H9 (cell line): ENCODE results near the gene DOK6. TPM values are rescaled to one million over a fixed set of nuclear protein-coding genes. Genes with fewer than 3 reads are reported as not detected.

Experiments used
- DNase-seq: peaks from one replicate; pipeline ENCODE4 v3.0.0-alpha.2; 2017
- H2AFZ ChIP-seq: one replicate; pipeline ENCODE4 v1.6.1; 2013; ENCODE audit warnings: mild to moderate bottlenecking, low read length, control low read depth, moderate library complexity
- H2AK5ac ChIP-seq: 2 replicates; pipeline ENCODE4 v1.6.1; 2013; ENCODE audit warnings: low read length, control low read depth, mixed read lengths; ENCODE audit not compliant: insufficient read length
- H2BK120ac ChIP-seq: one replicate; pipeline ENCODE4 v1.6.1; 2013; ENCODE audit warnings: low read depth, mild to moderate bottlenecking, low read length, control low read depth, inconsistent platforms; ENCODE audit not compliant: poor library complexity, severe bottlenecking
- H2BK12ac ChIP-seq: 2 replicates; pipeline ENCODE4 v1.6.1; 2013; ENCODE audit warnings: low read length, control low read depth, mixed read lengths, low read depth; ENCODE audit not compliant: insufficient read length
- H2BK15ac ChIP-seq: 2 replicates; pipeline ENCODE4 v1.6.1; 2013; ENCODE audit warnings: low read depth, low read length, control low read depth
- H2BK20ac ChIP-seq: one replicate; pipeline ENCODE4 v1.6.1; 2013; ENCODE audit warnings: low read depth, mild to moderate bottlenecking, low read length, control low read depth, inconsistent platforms; ENCODE audit not compliant: poor library complexity, severe bottlenecking
- H2BK5ac ChIP-seq: 2 replicates; pipeline ENCODE4 v1.6.1; 2013; ENCODE audit warnings: low read length, control low read depth, mixed read lengths; ENCODE audit not compliant: insufficient read length
- H3K14ac ChIP-seq: 2 replicates; pipeline ENCODE4 v1.6.1; 2013; ENCODE audit warnings: low read length, control low read depth; ENCODE audit not compliant: insufficient read depth
- H3K18ac ChIP-seq: 2 replicates; pipeline ENCODE4 v1.6.1; 2013; ENCODE audit warnings: low read depth, mild to moderate bottlenecking, mixed read lengths, low read length, control low read depth; ENCODE audit not compliant: insufficient read length
- H3K23ac ChIP-seq: 2 replicates; pipeline ENCODE4 v1.6.1; 2013; ENCODE audit warnings: low read length, control low read depth, mixed read lengths, low read depth; ENCODE audit not compliant: insufficient read length
- H3K23me2 ChIP-seq: 2 replicates; pipeline ENCODE4 v1.6.1; 2013; ENCODE audit warnings: low read depth, mild to moderate bottlenecking, mixed read lengths, low read length, control low read depth; ENCODE audit not compliant: insufficient read length, poor library complexity, severe bottlenecking
- H3K27ac ChIP-seq: 2 replicates; pipeline ENCODE4 v1.5.1; 2013; ENCODE audit warnings: low read length, control low read depth, mixed read lengths, low read depth; ENCODE audit not compliant: insufficient read length
- H3K27me3 ChIP-seq: 2 replicates; pipeline ENCODE4 v1.6.1; 2013; ENCODE audit warnings: low read length, control low read depth, inconsistent platforms; ENCODE audit not compliant: insufficient read depth
- H3K4ac ChIP-seq: 2 replicates; pipeline ENCODE4 v1.6.1; 2013; ENCODE audit warnings: low read depth, mild to moderate bottlenecking, control low read depth, inconsistent platforms, low read length, moderate library complexity
- H3K4me1 ChIP-seq: 2 replicates; pipeline ENCODE4 v1.6.1; 2013; ENCODE audit warnings: low read length, control low read depth, inconsistent platforms; ENCODE audit not compliant: insufficient read depth
- H3K4me2 ChIP-seq: 2 replicates; pipeline ENCODE4 v1.6.1; 2013; ENCODE audit warnings: low read length, control low read depth, mixed read lengths; ENCODE audit not compliant: insufficient read length, insufficient read depth
- H3K56ac ChIP-seq: 2 replicates; pipeline ENCODE4 v1.6.1; 2013; ENCODE audit warnings: low read depth, mild to moderate bottlenecking, mixed read lengths, low read length, control low read depth; ENCODE audit not compliant: insufficient read length
- H3K79me1 ChIP-seq: 2 replicates; pipeline ENCODE4 v1.6.1; 2013; ENCODE audit warnings: low read depth, mild to moderate bottlenecking, moderate library complexity, low read length, control low read depth, inconsistent platforms; ENCODE audit not compliant: insufficient read depth, poor library complexity, severe bottlenecking
- H3K79me2 ChIP-seq: 2 replicates; pipeline ENCODE4 v1.6.1; 2013; ENCODE audit warnings: low read length, control low read depth, inconsistent platforms; ENCODE audit not compliant: insufficient read depth
- H3K9ac ChIP-seq: 2 replicates; pipeline ENCODE4 v1.6.1; 2013; ENCODE audit warnings: low read length, control low read depth, mixed read lengths; ENCODE audit not compliant: insufficient read length; ENCODE audit errors: extremely low read depth
- H3K9me3 ChIP-seq: one replicate; pipeline ENCODE4 v1.6.1; 2013; ENCODE audit warnings: low read depth, low read length, inconsistent platforms; ENCODE audit not compliant: control insufficient read depth
- H3T11ph ChIP-seq: one replicate; pipeline ENCODE4 v1.6.1; 2013; ENCODE audit warnings: mild to moderate bottlenecking, low read length, control low read depth, inconsistent platforms
- H4K20me1 ChIP-seq: one replicate; pipeline ENCODE4 v1.6.1; 2013; ENCODE audit not compliant: control insufficient read depth, insufficient read length, insufficient read depth
- H4K5ac ChIP-seq: 2 replicates; pipeline ENCODE4 v1.6.1; 2013; ENCODE audit warnings: low read depth, mild to moderate bottlenecking, mixed read lengths, low read length, control low read depth; ENCODE audit not compliant: insufficient read length
- H4K8ac ChIP-seq: replicated peaks from 2 replicates; pipeline ENCODE4 v1.6.1; 2013; ENCODE audit warnings: low read length, control low read depth, mixed read lengths, low read depth; ENCODE audit not compliant: insufficient read length
- H4K91ac ChIP-seq: 2 replicates; pipeline ENCODE4 v1.6.1; 2013; ENCODE audit warnings: low read depth, mild to moderate bottlenecking, moderate library complexity, mixed read lengths, low read length, control low read depth; ENCODE audit not compliant: insufficient read length
- H3K27ac Mint-ChIP-seq, 3 experiments: 2 replicates in 2 of 3; 3 replicates in 1 of 3; pipeline ENCODE4 v1.8.0; 2020 to 2021; ENCODE audit warnings: mixed read lengths in 3 of 3, mild to moderate bottlenecking in 1 of 3, moderate library complexity in 1 of 3
- H3K27me3 Mint-ChIP-seq: 2 replicates; pipeline ENCODE4 v1.8.0; 2021; ENCODE audit warnings: low read depth, mild to moderate bottlenecking, moderate library complexity, mixed read lengths
- H3K36me3 Mint-ChIP-seq, 3 experiments: 2 replicates in 2 of 3; 3 replicates in 1 of 3; pipeline ENCODE4 v1.8.0; 2020 to 2021; ENCODE audit warnings: low read depth in 3 of 3, mixed read lengths in 3 of 3; ENCODE audit not compliant: insufficient read depth in 1 of 3
- H3K4me1 Mint-ChIP-seq, 2 experiments: 2 replicates each; pipeline ENCODE4 v1.8.0; 2020; ENCODE audit warnings: mixed read lengths in 2 of 2
- H3K4me3 Mint-ChIP-seq, 2 experiments: 2 replicates in 1 of 2; 3 replicates in 1 of 2; pipeline ENCODE4 v1.8.0; 2020 to 2021; ENCODE audit warnings: mild to moderate bottlenecking in 2 of 2, mixed read lengths in 2 of 2, moderate library complexity in 1 of 2
- H3K9me3 Mint-ChIP-seq, 2 experiments: 2 replicates in 1 of 2; 3 replicates in 1 of 2; pipeline ENCODE4 v1.8.0; 2020; ENCODE audit warnings: mild to moderate bottlenecking in 2 of 2, mixed read lengths in 2 of 2, moderate library complexity in 1 of 2
- WGBS: extraction: QIAGEN DNeasy Blood & Tissue Kit; methylation state at CpG from one replicate; pipeline ENCODE4 v1.1.7; 2013; ENCODE audit warnings: missing lambda C conversion rate, low lambda C conversion rate, mixed read lengths; ENCODE audit not compliant: insufficient read length; ENCODE audit errors: extremely low coverage; 5-methylcytosine and 5-hydroxymethylcytosine counted together
- total RNA-seq: library from RNA; stranded (reverse); gene quantifications from 2 replicates; pipeline ENCODE4 v1.2.1, GENCODE V29; 2021
- TF ChIP-seq, protein P1 (sequence below): fragments of 200-600 bp; sonication (generic); conservative IDR thresholded peaks from 3 replicates; pipeline ENCODE4 v1.8.0; 2021; ENCODE audit warnings: antibody characterized with exemption, mild to moderate bottlenecking

Gene DOK6
- total RNA-seq, 1 experiment from 2014 or later = 0.20 TPM

DNA sequence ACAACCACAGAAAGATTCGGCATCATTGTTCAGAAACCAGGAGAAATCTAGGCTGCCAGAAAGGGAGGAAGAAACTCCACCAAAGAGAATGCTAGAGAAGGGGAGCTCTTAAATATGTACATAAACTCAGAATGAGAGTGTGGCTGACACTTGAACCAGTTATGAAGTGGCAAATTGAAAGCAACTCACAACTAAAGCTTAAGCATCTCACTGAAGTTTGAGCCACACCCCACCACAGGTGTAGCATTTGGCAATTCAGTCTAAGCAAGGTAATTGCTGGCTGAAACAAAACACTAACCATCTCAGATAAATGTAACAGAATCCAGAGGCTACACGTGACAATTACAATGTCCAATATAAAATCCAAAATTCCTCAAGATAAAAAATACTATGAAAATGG is 168.4 kb downstream of the DOK6 start:
- Histone ChIP-seq H3K23me2 (no peaks in the 10 kb centered on the region), H4K20me1 (no peaks in the 10 kb centered on the region), H3K18ac (no peak overlapping the region), H3T11ph (no peak overlapping the region), H3K79me2 (no peaks in the 10 kb centered on the region), H3K9me3 (peaks cover 16% of the 10 kb centered on the region), H4K8ac (no peak overlapping the region), H3K14ac (no peak overlapping the region), H4K5ac (no peak overlapping the region), H3K4me1 (no peaks in the 10 kb centered on the region), H3K4ac (no peak overlapping the region), H3K23ac (no peak overlapping the region), H2BK12ac (no peak overlapping the region), H2BK120ac (no peak overlapping the region), H3K9ac (no peak overlapping the region), H3K79me1 (no peaks in the 10 kb centered on the region), H2BK5ac (no peak overlapping the region), H2BK20ac (no peak overlapping the region), H3K27ac (no peak overlapping the region), H3K56ac (no peak overlapping the region), H3K4me2 (no peak overlapping the region), H2AK5ac (no peak overlapping the region), H4K91ac (no peak overlapping the region), H2BK15ac (no peak overlapping the region), H3K27me3 (no peaks in the 10 kb centered on the region), H2AFZ (no peak overlapping the region)
- Mint-ChIP-seq H3K27me3 (no peaks in the 10 kb centered on the region; the same call in 1 of the 2 replicates), H3K36me3 (peaks cover 12 to 31% (median 19%) of the 10 kb centered on the region in 3 experiments), H3K4me3 (no peak overlapping the region), H3K4me1 (no peaks in the 10 kb centered on the region), H3K27ac (no peak overlapping the region), H3K9me3 (peaks cover 30 to 33% of the 10 kb centered on the region in 2 experiments)
- no peak for DNase-seq
- TF ChIP-seq, protein P1, sequence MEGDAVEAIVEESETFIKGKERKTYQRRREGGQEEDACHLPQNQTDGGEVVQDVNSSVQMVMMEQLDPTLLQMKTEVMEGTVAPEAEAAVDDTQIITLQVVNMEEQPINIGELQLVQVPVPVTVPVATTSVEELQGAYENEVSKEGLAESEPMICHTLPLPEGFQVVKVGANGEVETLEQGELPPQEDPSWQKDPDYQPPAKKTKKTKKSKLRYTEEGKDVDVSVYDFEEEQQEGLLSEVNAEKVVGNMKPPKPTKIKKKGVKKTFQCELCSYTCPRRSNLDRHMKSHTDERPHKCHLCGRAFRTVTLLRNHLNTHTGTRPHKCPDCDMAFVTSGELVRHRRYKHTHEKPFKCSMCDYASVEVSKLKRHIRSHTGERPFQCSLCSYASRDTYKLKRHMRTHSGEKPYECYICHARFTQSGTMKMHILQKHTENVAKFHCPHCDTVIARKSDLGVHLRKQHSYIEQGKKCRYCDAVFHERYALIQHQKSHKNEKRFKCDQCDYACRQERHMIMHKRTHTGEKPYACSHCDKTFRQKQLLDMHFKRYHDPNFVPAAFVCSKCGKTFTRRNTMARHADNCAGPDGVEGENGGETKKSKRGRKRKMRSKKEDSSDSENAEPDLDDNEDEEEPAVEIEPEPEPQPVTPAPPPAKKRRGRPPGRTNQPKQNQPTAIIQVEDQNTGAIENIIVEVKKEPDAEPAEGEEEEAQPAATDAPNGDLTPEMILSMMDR = no peak
- no CpG with 5 or more reads among the region's 2 CpGs for WGBS
